Superior temporal gyrus (tissue), 1 donor: ENCODE data around the gene PTPRK.

Experiments
- DNase-seq: peaks from one replicate; pipeline ENCODE4 v3.0.0-alpha.2; 2016; ENCODE audit errors: extremely low spot score

Gene PTPRK

DNA sequence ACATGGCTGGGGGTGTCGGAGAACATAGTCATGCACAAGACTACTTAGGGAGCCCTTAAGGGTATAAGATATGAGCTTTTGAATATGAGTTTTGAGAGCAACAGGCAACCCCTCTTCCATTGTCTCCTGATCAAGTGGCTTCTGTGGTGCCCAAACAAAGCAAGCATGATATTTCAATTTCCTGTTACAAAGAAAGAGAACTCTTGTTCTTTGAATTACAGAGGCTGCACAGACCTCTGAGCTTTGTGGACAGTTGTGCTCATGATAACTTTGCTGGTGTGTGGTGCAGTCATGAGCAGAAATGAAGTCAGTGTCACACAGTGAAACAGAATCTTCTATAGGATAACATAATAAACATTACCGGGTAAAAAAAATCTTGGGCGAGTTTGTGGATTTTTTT lies 552.7 kb downstream of the PTPRK start:
- peak; percentile 78 for DNase-seq

DNA sequence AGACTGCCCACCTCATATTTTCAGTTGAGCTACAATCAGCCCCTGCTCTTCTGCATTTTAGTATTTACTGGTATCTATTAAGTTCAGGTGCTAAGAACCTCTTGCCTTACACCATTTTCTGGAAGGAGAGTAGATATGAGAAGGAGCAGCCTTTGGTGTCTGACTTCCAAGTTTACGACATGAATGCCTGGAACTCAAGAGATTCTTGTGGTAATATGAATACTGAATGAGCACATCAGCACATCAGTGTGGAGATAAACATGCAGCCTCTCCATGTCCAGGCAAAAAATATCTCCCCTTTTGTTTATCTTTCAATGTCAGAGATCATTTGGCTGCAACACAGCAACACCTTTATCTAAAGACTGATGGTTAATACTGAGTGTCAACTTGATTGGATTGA lies 553.8 kb downstream of the PTPRK start:
- no peak for DNase-seq

GRCh38 chr6:127963495-127963894 lies 556.9 kb downstream of the PTPRK start:
- DNase-seq, result no peak

- DNase-seq, result no peak
Measured at GRCh38 chr6:127959869-127960268, 560.5 kb downstream of the PTPRK start.

DNA sequence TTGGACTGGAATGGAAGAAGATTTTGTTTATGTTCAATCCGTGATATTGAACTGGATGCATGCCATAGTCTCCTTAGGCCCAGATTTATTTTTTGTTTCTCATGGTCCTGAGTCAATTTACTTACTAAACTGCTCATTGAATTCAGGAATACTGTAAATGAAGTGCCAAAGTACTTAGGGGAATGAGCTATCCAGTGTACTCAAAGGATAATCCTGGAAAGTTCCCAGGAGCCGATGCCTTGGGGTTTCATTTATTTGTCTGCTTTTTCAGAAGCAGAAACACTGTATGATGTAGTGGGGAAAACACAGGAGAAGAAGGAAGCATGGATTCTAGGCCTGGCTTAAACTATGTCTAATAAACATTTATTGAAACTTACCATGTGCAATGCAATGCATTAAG lies 563.4 kb downstream of the PTPRK start:
- DNase-seq, result no peak

GRCh38 chr6:127956260-127956888 lies 564.0 kb downstream of the PTPRK start:
- DNase-seq, result no peak

- DNase-seq, result no peak
Measured at GRCh38 chr6:127954082-127954481, 566.3 kb downstream of the PTPRK start.

GRCh38 chr6:127952831-127953230 lies 567.6 kb downstream of the PTPRK start:
- DNase-seq, result no peak

DNA sequence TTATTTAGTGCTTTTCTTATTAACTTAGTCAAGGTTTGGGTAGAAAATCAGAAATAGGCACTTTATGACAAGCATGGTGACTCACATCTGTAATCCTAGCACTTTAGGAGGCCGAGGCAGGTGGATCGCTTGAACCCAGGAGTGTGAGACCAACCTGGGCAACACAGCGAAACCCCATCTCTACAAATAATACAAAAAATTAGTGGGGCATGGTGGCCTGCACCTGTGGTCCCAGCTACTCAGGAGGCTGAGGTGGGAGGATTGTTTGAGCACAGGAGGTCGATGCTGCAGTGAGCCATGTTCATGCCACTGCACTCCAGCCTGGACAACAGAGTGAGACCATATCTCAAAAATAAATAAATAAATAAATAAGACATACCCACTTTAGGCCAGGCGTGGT lies 568.2 kb downstream of the PTPRK start:
- DNase-seq, result no peak

DNA sequence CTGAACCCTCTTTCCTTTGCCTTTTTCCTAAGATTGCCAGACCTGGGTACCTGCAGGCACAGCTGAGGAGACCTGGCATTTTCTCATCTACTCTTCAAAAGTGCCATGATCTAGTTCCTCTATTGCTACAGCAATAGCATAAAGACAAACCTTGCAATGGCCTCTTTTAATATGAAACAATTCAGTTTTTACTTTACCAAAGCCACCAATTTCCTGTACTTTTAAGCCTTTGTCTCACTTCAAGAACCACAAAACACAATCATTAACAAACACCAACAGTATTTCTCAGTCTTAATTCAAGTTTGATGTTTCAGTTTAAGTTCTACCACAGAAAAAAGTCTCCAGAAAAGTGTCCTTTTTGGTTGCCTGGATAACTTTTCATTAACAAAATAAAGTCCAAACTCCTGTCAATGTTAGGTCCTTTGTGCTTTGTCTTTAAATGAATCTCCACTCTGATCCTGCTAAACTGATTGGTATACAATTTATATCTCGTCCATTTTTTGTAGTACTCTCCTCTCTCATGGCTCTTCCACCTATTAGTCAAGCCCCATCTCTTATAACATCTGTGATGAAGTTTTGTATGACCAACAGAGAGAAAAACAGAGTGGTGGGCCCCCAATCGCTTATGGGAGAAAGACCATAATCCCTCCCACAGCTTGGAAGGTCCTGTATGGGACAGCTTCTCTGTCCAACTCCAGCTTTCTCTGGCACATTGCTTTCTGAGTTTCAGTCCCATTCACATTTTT lies 569.1 kb downstream of the PTPRK start:
- no peak for DNase-seq

- no peak for DNase-seq
Measured at GRCh38 chr6:127950566-127951145, 569.7 kb downstream of the PTPRK start.

DNA sequence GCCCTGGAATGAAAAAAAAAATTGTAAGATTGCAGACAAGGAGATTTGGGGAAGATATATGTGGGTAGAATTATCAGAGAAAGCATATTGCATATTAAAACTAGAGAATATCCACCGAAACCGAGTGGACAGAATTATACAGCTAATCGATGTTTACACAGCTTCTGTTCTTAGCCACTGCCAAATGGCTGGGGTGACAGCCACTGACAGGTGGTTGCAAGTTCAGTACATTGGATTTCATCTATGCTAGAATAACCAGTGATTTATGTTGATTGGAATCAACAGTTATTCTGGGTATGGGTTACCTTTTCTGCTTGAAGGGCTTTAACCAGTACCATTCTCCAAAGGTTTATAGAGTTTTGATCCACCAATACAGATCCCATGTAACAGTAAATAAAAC lies 571.1 kb downstream of the PTPRK start:
- no peak for DNase-seq

GRCh38 chr6:127946388-127946787 lies 574.0 kb downstream of the PTPRK start:
- DNase-seq, result no peak

DNA sequence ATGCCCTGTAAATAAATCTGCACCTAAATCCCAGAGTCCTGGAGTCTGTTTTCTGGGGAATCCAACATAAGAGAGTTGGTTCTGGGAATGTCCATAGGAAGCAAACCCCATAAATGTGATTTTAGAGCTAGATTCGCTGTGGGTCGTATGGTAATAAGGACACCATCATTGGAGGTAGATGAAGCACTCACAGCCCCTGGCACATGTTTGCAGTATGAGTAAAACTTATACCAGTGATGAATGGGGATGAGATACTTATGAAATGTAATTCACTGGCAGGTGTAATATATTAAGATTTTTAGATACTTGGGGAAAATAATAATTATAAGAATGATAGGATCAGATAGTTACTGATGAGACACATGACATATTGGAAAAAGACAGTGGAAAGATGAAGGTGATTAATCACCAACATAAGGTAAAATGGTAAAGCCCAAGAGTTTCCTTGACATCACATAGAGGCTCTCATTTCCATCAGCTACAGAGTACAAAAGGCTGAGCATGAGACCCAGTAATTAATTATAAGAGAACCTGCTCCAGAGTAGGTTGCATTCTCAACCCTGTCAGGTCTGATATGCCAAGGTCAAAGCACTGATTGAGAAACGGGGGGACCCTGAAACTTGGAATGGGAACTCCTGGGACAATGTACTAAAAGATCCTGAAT lies 574.8 kb downstream of the PTPRK start:
- no peak for DNase-seq

DNA sequence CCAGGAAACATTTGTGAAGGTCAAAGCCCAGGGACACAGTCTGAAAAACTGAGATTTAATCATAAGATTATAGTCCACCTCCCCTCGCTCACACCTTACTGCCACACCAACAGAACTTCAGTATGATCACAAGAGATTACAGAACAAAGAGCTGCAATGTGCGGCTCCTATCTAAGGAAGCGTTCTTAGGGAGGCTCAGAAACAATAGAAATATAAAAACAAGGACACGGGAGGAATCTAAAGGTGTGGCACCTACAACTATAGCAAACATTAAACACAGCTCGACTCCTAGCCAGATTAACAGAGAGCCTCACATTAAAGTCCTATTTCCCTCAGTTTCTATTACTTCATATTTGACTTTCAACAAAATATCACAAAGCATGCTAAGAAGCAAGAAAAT lies 579.2 kb downstream of the PTPRK start:
- DNase-seq, result no peak

GRCh38 chr6:127939442-127940066 lies 580.8 kb downstream of the PTPRK start:
- no peak for DNase-seq

- DNase-seq, result no peak
Measured at GRCh38 chr6:127938701-127939100, 581.7 kb downstream of the PTPRK start.

DNA sequence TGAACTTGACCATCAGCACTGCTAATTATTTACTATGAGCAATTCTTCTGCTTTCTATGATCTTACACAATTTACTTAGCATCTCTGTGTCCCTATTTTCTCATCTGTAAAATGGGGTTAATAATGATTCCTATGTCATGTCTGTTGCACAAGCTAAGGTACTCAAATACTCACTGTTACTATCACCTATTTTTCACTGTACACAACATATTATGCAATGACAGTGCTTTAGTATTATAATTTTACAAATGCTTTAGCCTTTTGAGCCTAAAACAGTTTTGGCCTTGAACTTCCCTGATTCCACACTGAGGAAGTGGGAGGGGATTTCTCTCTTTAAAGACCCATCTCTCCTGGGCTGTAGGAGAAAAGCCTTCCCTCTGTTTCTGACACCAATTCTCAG lies 582.7 kb downstream of the PTPRK start:
- no peak for DNase-seq

GRCh38 chr6:127937102-127937501 lies 583.3 kb downstream of the PTPRK start:
- DNase-seq, result no peak

GRCh38 chr6:127934956-127935355 lies 585.4 kb downstream of the PTPRK start:
- DNase-seq, result no peak

DNA sequence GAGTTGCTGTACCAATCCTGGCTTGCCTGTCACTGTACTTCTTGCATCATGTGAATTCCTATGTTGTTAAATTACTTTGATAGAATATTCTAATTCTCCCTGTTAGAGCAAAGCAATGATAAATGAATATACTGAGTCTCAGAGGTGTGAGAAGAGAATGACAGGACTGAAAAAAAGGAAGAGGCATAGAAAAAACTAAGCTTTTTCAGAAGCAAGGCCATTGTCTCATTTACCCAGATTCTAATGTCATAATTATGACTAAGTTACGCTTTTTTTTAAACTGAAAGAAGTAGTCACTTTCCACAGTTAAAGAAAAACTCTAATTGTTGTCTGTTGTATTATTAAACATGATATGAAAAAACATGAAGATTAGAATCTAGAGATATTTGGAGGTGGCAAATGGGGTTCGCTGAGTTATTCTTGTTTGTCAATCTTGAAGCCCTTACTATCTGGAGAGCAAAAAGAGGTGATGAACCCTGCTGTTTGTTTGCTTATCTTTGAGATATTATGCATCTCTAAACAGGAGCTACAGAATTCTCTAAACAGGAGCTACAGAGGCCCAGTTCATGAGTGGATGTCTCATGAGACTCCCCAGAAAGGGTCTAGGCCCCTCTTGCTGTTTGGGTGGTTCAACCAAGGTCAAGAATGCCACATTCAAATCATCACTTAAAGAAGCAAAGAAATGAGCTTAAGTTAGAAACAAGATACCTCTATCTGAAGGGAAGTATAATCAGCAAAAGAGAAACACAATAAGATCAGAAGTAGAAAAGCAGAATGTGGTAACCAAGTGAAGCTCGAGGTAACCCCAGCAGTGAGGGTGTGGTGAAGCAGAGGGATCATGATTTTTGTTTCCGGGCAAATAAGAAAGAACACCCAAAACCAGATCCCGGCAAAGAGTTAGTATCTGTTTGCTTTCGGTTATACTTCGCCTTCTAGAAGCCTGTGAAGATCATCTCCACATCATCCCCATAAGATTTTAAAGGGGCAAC lies 586.3 kb downstream of the PTPRK start:
- DNase-seq, result no peak
